GM19025 (cell line): ENCODE data around the gene ZCCHC7.
"Not testable (repeated sequence)": the region's sequence is repeated elsewhere in the genome, so short reads cannot be mapped to it uniquely, and the experiment has no call there.

Experiments used
- ATAC-seq: cut with Tn5 transposase; IDR thresholded peaks from one replicate; pipeline ENCODE4 v1.9.1; 2021; ENCODE audit warnings: mild to moderate bottlenecking, low read depth, moderate library complexity; ENCODE audit not compliant: unreplicated experiment

Gene ZCCHC7

DNA sequence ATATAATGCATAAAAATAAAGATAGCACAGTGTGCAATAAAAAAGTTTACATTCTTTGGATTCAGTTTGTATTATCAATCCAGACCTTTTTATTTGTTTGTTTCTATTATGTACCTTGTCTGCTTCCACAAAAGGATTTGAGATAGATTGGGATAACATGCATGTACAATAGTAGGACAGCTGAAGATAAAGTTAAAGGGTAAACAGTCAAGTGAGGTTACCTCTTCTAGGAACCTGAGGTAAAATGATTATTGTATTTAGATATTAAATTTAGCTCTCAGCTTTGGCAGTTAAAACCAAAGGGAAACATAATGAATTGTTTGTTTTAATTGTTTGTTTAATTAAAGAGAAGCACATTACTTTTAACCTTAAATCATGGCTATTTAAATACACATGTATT is 81.7 kb downstream of the ZCCHC7 start:
- ATAC-seq, result no peak

DNA sequence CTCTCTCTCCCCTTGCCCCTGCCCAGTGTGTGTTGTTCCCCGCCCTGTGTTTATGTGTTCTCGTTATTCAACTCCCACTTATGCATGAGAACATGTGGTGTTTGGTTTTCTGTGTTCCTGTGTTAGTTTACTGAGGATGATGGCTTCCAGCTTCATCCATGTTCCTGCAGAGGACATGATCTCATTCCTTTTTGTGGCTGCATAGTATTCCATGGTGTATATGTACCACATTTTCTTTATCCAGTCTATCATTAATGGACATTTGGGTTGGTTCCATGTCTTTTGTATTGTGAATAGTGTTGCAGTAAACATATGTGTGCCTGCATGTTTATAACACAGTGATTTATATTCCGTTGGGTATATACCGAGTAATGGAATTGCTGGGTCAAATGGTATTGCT is 83.1 kb downstream of the ZCCHC7 start:
- ATAC-seq, result not testable (repeated sequence)

- no peak for ATAC-seq
These were observed 85.8 kb downstream of the ZCCHC7 start for GRCh38 chr9:37206121-37206620.

DNA sequence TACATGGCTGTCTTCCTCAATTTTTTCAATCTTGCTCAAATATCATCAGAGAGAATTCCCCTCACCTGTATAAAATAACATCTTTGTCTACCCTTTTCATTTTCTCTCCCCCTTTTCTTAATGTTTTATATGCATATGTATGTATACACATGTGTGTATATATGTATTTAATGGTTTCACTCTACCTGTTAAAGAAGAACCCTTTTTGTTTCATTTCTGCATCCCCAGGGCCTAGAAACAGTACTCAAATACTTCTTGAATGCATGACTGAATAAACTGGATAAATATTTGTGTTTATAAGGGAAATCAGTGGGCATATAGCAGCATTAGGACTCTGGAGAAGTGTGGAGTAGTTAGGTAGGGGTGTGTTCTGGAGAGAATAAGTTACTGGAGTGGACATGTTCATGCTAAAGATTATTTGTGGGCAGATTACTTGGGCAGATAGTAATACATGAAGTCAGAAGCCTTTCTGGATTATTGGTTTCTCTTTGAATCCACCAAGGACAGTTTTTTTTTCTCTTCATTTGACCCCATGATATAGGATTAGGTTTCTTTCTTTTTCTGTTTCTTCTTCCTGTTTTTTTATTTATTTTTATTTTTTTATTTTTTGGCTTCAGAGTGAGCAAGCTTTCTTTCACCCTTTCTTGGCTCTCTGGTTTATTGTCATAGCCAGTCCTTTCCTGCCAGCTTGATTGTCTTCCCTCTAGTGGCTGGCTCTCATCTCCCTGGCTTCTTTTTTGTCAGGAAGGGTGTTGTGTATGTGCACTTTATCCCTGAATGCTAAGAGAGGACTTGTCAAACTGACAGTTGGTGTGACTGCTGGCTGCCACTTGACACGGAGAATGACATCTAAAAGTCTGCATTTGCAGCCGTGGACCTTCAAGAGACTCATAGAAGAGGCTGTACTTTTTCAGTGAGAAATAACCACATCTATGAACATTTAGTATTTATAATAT is 89.3 kb downstream of the ZCCHC7 start:
- no peak for ATAC-seq

DNA sequence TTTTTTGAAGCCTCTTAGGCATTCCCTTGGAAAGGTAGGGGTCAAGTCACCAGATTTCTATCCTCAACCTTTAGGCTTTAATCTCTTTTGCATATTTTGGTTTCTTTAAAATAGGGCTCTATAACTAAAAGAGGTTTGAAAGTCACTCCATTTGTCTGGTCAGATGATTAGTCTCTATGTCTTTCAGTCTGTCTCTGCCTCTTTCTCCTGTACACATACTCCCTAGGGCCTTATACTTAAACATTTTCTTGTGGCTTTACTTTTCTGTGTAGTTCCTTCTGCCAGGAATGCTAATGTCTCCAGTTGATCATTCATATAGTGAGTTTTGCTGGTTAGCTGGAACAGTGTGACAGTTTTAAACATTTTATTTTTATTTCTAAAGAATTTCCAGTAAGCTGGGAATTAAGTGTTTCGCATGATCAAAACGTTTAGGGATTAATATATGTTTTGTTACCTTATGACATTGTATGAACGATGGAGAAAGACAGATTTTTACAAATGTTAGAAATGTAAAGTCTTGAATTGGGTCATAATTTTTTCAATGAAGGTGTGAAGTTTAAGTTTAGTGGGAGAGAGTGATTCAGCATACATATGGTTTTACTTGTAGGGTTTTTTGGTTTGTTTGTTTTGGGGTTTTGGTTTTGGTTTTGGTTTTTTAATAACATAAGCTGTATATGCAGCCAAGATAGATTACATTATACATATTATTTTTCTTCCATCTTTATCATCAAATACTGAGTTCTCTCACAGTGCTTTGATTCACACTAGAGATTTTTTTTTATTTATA is 90.6 kb downstream of the ZCCHC7 start:
- ATAC-seq, result no peak

DNA sequence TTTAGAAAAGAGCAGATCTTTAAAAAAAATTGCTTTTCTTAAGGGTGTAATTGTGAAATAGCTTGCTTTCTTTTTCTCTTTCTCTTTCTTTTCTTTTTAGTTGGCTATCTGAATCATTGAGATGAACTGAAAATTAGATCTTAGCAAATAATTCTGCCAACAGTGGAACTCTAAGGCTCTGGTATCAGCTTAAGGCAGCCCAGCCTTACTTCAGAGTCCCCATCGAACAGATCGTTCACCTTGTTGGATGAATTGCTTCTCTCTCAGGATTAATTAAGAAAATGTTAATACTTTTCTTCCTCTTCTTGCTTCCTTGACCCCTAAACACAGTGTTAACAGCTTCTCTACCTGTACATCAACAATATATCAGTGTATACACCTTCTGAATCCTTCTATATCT is 92.1 kb downstream of the ZCCHC7 start:
- ATAC-seq, result no peak

DNA sequence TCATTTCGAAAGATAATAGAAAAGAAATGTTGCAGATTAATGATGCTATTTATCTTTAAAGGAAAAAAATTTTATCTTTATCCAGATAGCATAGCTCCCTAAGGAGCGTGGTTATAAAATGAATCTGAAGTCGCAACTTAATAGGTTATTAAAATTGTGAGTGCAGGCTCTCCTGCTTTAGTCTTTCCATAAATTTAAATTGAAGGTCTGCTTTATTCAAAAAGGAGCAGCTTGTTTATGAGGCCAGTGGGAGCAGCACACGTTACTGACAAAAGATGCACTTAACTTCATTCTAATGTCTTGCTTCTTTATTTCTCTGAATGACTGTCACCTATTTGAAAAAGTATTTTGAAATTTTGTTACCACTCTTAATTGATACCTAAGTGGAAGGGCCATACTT is 95.0 kb downstream of the ZCCHC7 start:
- ATAC-seq, result no peak

DNA sequence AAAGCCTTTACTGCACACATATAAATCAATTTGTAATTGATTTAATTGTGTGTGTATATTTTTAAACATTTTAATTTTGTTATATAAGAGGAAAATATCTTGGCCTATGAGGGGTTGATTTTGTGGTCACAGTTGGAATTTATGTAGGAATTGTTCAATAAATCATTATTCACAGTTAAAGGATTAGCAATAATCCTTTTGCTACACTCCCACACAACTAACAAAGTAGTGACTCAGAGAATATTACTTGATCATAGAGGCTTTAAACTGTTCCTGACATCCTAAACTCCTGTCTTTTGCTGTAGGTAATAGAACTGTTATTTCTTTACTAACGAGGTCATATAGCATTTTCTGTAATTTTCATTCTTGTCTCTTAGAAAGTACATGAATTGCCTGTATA is 95.5 kb downstream of the ZCCHC7 start:
- ATAC-seq, result no peak

DNA sequence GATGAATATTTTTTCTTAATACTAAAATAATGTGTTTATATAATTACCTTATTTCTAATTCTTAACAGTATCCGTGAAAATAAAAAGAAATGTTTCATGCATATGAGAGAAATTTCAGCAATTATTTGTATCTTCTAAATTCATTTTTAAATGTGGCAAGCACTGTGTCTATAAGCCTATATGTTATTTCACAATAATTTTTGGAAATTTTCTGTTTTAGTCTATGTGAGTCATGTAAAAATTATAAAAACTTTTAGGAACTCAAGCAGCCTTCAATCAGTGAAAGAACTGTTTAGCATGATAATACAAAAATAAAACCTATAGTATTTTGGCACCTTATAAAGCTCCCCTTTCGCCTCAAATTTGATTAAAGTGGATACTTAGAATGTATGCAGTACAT is 96.8 kb downstream of the ZCCHC7 start:
- ATAC-seq, result no peak

- ATAC-seq, result no peak
These were observed 98.5 kb downstream of the ZCCHC7 start for GRCh38 chr9:37218800-37219425.

GRCh38 chr9:37220971-37221370 is 100.6 kb downstream of the ZCCHC7 start:
- ATAC-seq, result no peak

DNA sequence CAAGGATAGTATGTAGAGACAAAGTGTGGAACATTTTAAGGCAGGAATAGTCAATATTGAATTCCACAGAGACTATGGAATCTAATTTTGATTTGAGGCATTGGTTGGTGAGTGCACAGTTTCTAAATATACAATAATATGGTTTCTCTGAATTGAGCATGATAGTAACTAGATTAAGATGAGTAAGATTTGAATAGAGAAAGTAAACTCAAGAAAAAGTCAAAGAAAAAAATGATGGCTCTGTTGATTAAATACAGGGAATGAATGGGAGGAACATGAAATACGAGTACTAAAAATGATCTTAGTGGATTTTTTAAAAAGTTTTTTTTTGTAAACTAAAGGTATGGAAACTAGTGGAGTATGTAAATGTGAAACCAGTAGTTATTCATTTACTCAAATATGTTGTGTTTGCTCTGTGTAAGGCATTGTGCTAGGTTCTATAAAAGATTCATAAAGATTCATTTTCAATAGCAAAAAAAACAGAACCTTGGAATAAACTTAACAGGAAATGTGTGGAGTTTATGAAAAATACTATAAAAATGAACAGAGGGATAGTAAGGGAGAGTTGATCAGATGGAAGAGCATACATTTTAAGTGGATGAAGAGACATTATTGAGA is 101.2 kb downstream of the ZCCHC7 start:
- no peak for ATAC-seq

GRCh38 chr9:37229455-37229854 is 109.1 kb downstream of the ZCCHC7 start:
- ATAC-seq, result no peak

DNA sequence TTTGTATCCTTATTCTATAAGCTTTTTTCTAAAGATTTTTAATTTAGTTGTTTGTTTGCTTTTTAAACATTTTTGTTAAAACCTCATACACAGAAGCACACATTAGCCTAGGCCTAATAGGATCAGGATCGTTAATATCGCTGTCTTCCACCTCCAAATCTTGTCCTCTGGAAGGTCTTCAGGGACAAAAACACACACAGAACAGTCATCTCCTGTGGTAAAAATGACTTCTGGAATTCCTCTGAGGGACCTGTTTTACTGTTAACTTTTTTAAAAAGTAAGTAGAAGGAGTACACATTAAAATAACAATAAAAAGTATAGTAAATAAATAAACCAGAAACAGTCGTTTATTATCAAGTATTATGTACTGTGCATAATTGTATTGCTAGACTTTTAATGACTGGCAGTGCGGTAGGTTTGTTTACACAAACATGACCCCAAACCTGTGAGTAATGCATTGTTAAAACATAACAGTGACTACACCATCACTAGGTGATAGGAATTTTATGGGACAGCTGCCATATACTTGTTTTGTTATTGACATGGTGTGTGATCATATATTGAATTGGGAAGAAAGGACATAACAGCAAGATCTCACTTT is 109.6 kb downstream of the ZCCHC7 start:
- no peak for ATAC-seq

- ATAC-seq, result no peak
These were observed 116.4 kb downstream of the ZCCHC7 start for GRCh38 chr9:37236822-37237221.

DNA sequence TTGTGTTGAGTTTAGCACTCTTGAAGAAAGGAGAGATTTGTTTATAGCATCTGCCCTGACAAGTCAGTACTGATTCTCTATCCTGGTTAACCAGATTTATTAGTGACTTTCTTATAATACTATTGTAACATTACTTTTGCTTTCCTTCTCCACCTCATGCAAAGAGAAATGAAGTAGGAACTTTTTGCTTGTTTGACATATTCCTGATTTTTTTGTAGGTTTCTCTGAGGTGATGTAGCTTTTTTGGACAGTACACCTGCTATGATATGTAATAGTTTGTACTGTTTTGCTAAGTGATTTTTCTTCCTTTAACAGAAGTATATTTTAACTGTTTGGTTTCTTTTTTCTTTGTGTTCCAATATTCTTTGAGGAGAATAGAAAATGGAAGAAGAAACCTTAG is 117.7 kb downstream of the ZCCHC7 start:
- no peak for ATAC-seq

- no peak for ATAC-seq
These were observed 119.0 kb downstream of the ZCCHC7 start for GRCh38 chr9:37239224-37239859.

- no peak for ATAC-seq
These were observed 119.5 kb downstream of the ZCCHC7 start for GRCh38 chr9:37239921-37240320.

- ATAC-seq, result no peak
These were observed 121.0 kb downstream of the ZCCHC7 start for GRCh38 chr9:37241340-37241739.

DNA sequence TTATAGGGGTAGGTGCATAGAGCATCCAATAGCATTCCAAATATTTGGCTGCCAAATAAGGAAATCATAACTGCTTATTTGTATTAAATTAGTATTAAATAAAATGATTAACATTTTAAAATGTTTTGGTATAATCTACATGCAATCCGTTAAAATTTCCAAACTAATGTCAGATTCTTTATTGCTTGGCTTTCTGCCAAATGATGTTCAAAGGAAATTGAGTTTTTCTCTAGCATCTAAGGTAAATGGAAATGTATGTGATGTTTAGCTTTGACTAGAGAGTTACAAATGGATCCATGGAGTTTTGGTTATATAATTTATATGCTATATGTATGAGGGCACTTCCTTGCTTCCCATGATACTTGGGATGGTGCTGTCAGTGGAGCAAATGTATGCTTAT is 121.7 kb downstream of the ZCCHC7 start:
- ATAC-seq, result no peak
